SK-N-SH treated with all-trans-retinoic acid at 6 μM for 48 hours (cell line): ENCODE data around the gene AQP10.

ENCODE experiments used
- ATAC-seq: fragments of 200-7000 bp; cut with Tn5 transposase; 3 replicates; pipeline ENCODE4 v1.9.1; 2020; ENCODE audit warnings: mild to moderate bottlenecking, moderate library complexity
- ARNTL ChIP-seq: fragments of 450-650 bp; formaldehyde crosslinking; IDR thresholded peaks from 2 replicates; pipeline ENCODE4 v1.5.0; 2020; ENCODE audit warnings: low read depth, mild to moderate bottlenecking, moderate library complexity, borderline replicate concordance
- BACH2 ChIP-seq: fragments of 250-450 bp; sonication (Bioruptor Pico); IDR thresholded peaks from 2 replicates; pipeline ENCODE4 v1.9.0; 2021; ENCODE audit warnings: mild to moderate bottlenecking, borderline replicate concordance
- CREB5 ChIP-seq: fragments of 250-450 bp; sonication (Bioruptor Pico); IDR thresholded peaks from 2 replicates; pipeline ENCODE4 v1.5.1; 2020; ENCODE audit warnings: low read depth, mild to moderate bottlenecking, moderate library complexity
- CSDC2 ChIP-seq: fragments of 250-450 bp; sonication (Bioruptor Pico); IDR thresholded peaks from 2 replicates; pipeline ENCODE4 v1.5.0; 2020; ENCODE audit warnings: mild to moderate bottlenecking, moderate library complexity
- CSRNP3 ChIP-seq: fragments of 250-450 bp; sonication (Bioruptor Pico); IDR thresholded peaks from 2 replicates; pipeline ENCODE4 v1.5.1; 2021; ENCODE audit warnings: mild to moderate bottlenecking, moderate library complexity
- ESRRG ChIP-seq: fragments of 250-450 bp; sonication (Bioruptor Pico); IDR thresholded peaks from 2 replicates; pipeline ENCODE4 v1.6.1; 2021; ENCODE audit warnings: mild to moderate bottlenecking
- GLIS3 ChIP-seq: fragments of 250-450 bp; sonication (Bioruptor Pico); IDR thresholded peaks from 2 replicates; pipeline ENCODE4 v1.5.0; 2020; ENCODE audit warnings: mild to moderate bottlenecking, moderate library complexity
- ISL1 ChIP-seq: fragments of 250-450 bp; sonication (Bioruptor Pico); IDR thresholded peaks from 2 replicates; pipeline ENCODE4 v2.1.2; 2022; ENCODE audit warnings: mild to moderate bottlenecking, moderate library complexity
- OSR1 ChIP-seq: fragments of 250-450 bp; sonication (Bioruptor Pico); IDR thresholded peaks from 2 replicates; pipeline ENCODE4 v1.8.0; 2022; ENCODE audit warnings: moderate library complexity, mild to moderate bottlenecking, inconsistent platforms
- PATZ1 ChIP-seq: fragments of 250-450 bp; sonication (Bioruptor Pico); IDR thresholded peaks from 2 replicates; pipeline ENCODE4 v1.8.0; 2020; ENCODE audit warnings: mild to moderate bottlenecking, moderate library complexity, borderline replicate concordance
- PPARA ChIP-seq: fragments of 250-450 bp; sonication (Bioruptor Pico); IDR thresholded peaks from 2 replicates; pipeline ENCODE4 v1.5.0; 2020; ENCODE audit warnings: mild to moderate bottlenecking, borderline replicate concordance
- RARB ChIP-seq: fragments of 250-450 bp; sonication (Bioruptor Pico); IDR thresholded peaks from 2 replicates; pipeline ENCODE4 v1.8.0; 2021; ENCODE audit warnings: mild to moderate bottlenecking, moderate library complexity
- SNAI2 ChIP-seq: fragments of 250-450 bp; sonication (Bioruptor Pico); IDR thresholded peaks from 2 replicates; pipeline ENCODE4 v1.5.0; 2020; ENCODE audit warnings: mild to moderate bottlenecking, moderate library complexity
- TCF4 ChIP-seq: fragments of 250-450 bp; sonication (Bioruptor Pico); IDR thresholded peaks from 2 replicates; pipeline ENCODE4 v1.8.0; 2021; ENCODE audit warnings: mild to moderate bottlenecking, moderate library complexity, borderline replicate concordance
- TOX ChIP-seq: fragments of 250-450 bp; sonication (Bioruptor Pico); IDR thresholded peaks from 2 replicates; pipeline ENCODE4 v1.8.0; 2021; ENCODE audit warnings: mild to moderate bottlenecking, moderate library complexity, borderline replicate concordance
- TSHZ2 ChIP-seq: fragments of 250-450 bp; sonication (Bioruptor Pico); IDR thresholded peaks from 2 replicates; pipeline ENCODE4 v1.5.0; 2020; ENCODE audit warnings: mild to moderate bottlenecking, moderate library complexity
- ZC3H10 ChIP-seq: fragments of 250-450 bp; sonication (Bioruptor Pico); IDR thresholded peaks from 2 replicates; pipeline ENCODE4 v1.5.1; 2021; ENCODE audit warnings: mild to moderate bottlenecking, moderate library complexity
- ZFP3 ChIP-seq: fragments of 250-450 bp; sonication (Bioruptor Pico); IDR thresholded peaks from 2 replicates; pipeline ENCODE4 v1.5.0; 2020; ENCODE audit warnings: mild to moderate bottlenecking, moderate library complexity
- ZFP30 ChIP-seq: fragments of 450-650 bp; formaldehyde crosslinking; IDR thresholded peaks from 2 replicates; pipeline ENCODE4 v1.5.0; 2022; ENCODE audit warnings: mild to moderate bottlenecking, moderate library complexity
- ZNF565 ChIP-seq: fragments of 450-650 bp; formaldehyde crosslinking; conservative IDR thresholded peaks from 2 replicates; pipeline ENCODE4 v1.5.0; 2020; ENCODE audit warnings: low read depth, mild to moderate bottlenecking, moderate library complexity
- ZNF70 ChIP-seq: fragments of 450-650 bp; formaldehyde crosslinking; IDR thresholded peaks from 2 replicates; pipeline ENCODE4 v1.5.0; 2020; ENCODE audit warnings: mild to moderate bottlenecking, moderate library complexity
- ZNF8 ChIP-seq: fragments of 450-650 bp; formaldehyde crosslinking; IDR thresholded peaks from 2 replicates; pipeline ENCODE4 v1.5.0; 2020; ENCODE audit warnings: mild to moderate bottlenecking, moderate library complexity

AQP10 gene

GRCh38 chr1:154295408-154296235 is 25.3 kb upstream of the AQP10 start:
- ATAC-seq, result no peak

GRCh38 chr1:154301582-154301981 is 19.3 kb upstream of the AQP10 start:
- TF ChIP-seq ISL1 (CRISPR knock-in tag) (no peak), CSRNP3 (CRISPR knock-in tag) (no peak), ZC3H10 (CRISPR knock-in tag) (no peak), ARNTL (CRISPR knock-in tag) (no peak), ZFP3 (no peak), ZNF565 (no peak)
- ATAC-seq, result no peak

More at GRCh38 chr1:154295408-154296235, 25.3 kb upstream of the AQP10 start:
- TF ChIP-seq CSDC2 (CRISPR knock-in tag) (no peak), CREB5 (CRISPR knock-in tag) (no peak), ESRRG (CRISPR knock-in tag) (no peak), RARB (CRISPR knock-in tag) (no peak), ARNTL (CRISPR knock-in tag) (no peak), CSRNP3 (CRISPR knock-in tag) (no peak), OSR1 (CRISPR knock-in tag) (no peak), ISL1 (CRISPR knock-in tag) (no peak), ZFP30 (CRISPR knock-in tag) (no peak), TSHZ2 (no peak), TCF4 (CRISPR knock-in tag) (no peak)

- no peak for TF ChIP-seq BACH2 (CRISPR knock-in tag)
- TF ChIP-seq ZFP3, result no peak
- no peak for TF ChIP-seq RARB (CRISPR knock-in tag)
- no peak for TF ChIP-seq CSDC2 (CRISPR knock-in tag)
- no peak for TF ChIP-seq CREB5 (CRISPR knock-in tag)
- TF ChIP-seq PPARA (CRISPR knock-in tag), result no peak
- no peak for TF ChIP-seq ZC3H10 (CRISPR knock-in tag)
- no peak for TF ChIP-seq SNAI2 (CRISPR knock-in tag)
- TF ChIP-seq ZNF565, result no peak
- no peak for TF ChIP-seq TOX (CRISPR knock-in tag)
- TF ChIP-seq TCF4 (CRISPR knock-in tag), result no peak
- no peak for TF ChIP-seq OSR1 (CRISPR knock-in tag)
- TF ChIP-seq TSHZ2, result no peak
- TF ChIP-seq ESRRG (CRISPR knock-in tag), result no peak
- no peak for TF ChIP-seq GLIS3 (CRISPR knock-in tag)
- TF ChIP-seq ZFP30 (CRISPR knock-in tag), result no peak
- no peak for TF ChIP-seq PATZ1 (CRISPR knock-in tag)
- no peak for TF ChIP-seq ZNF70
- TF ChIP-seq ZNF8 (CRISPR knock-in tag), result no peak
- ATAC-seq, result no peak
These were observed 16.1 kb upstream of the AQP10 start for GRCh38 chr1:154304664-154305337.
